Measurements from ENCODE around the gene CXADR. TPM values are rescaled to one million over a fixed set of nuclear protein-coding genes. Genes with fewer than 3 reads are reported as not detected.

The CXADR gene
- total RNA-seq, 1 experiment from 2014 or later, result 119 TPM

GRCh38 chr21:17540530-17540929, 27.7 kb downstream of the CXADR start (continued):
- TF ChIP-seq USF1 (CRISPR knock-in tag; IDR thresholded peaks at IDR 0.05) (no peak), ETV6 (CRISPR knock-in tag; IDR thresholded peaks at IDR 0.05) (no peak)

GRCh38 chr21:17542371-17543011, 29.6 kb downstream of the CXADR start:
- DNase-seq (ENCODE audit: low spot score) (no peak), ATAC-seq (no peak)
- H3K9me3 Mint-ChIP-seq, result peaks cover 9% of the 10 kb centered on the region
- H3K4me1 Mint-ChIP-seq, result peaks cover 61% of the 10 kb centered on the region
- ChIA-PET POLR2A (no interaction called here), CTCF (interaction anchor here (1.3 kb wide), 1 partner anchor 12 kb away, joined by 4 read pairs; no protein-coding TSS in a partner anchor)
- TF ChIP-seq GTF2I (CRISPR knock-in tag; conservative IDR thresholded peaks at IDR 0.05) (no peak), GABPB1 (CRISPR knock-in tag; IDR thresholded peaks at IDR 0.05) (peak; percentile 54; the same call in 1 of the 2 replicates)
- peak overlapping the region; percentile 19; the same call in 1 of the 2 replicates for H3K27ac Mint-ChIP-seq
- H3K27me3 Mint-ChIP-seq (ENCODE audit: low read depth), result no peaks in the 10 kb centered on the region
- H3K4me3 Mint-ChIP-seq, result no peak overlapping the region
- H3K36me3 Mint-ChIP-seq, result peaks cover 30% of the 10 kb centered on the region

- Mint-ChIP-seq H3K9me3 (no peaks in the 10 kb centered on the region), H3K27ac (no peak overlapping the region), H3K36me3 (peaks cover 29% of the 10 kb centered on the region), H3K27me3 (ENCODE audit: low read depth) (no peaks in the 10 kb centered on the region), H3K4me1 (peaks cover 44% of the 10 kb centered on the region), H3K4me3 (no peak overlapping the region)
- no peak for ATAC-seq
- no peak for DNase-seq (ENCODE audit: low spot score)
- CTCF ChIA-PET, result interaction anchor here (0.7 kb wide), 1 partner anchor 14 kb away, joined by 5 read pairs; no protein-coding TSS in a partner anchor
- POLR2A ChIA-PET, result interaction anchor here (0.7 to 1.2 kb wide), 2 partner anchors 23 to 141 kb away, joined by 4 to 6 read pairs; no protein-coding TSS in a partner anchor
- no peak for TF ChIP-seq ZSCAN18 (CRISPR knock-in tag; IDR thresholded peaks at IDR 0.05)
- no peak for TF ChIP-seq GRHL2 (CRISPR knock-in tag; IDR thresholded peaks at IDR 0.05; ENCODE audit: insufficient replicate concordance, severe bottlenecking)
- TF ChIP-seq USF2 (CRISPR knock-in tag; IDR thresholded peaks at IDR 0.05), result no peak
- TF ChIP-seq SP1 (CRISPR knock-in tag; conservative IDR thresholded peaks at IDR 0.05), result no peak
- no peak for TF ChIP-seq FOXJ3 (CRISPR knock-in tag; IDR thresholded peaks at IDR 0.05; ENCODE audit: borderline replicate concordance)
- TF ChIP-seq E2F1 (CRISPR knock-in tag; IDR thresholded peaks at IDR 0.05), result no peak
- no peak for TF ChIP-seq ZBTB43 (CRISPR knock-in tag; IDR thresholded peaks at IDR 0.05)
- TF ChIP-seq HMGA2 (CRISPR knock-in tag; IDR thresholded peaks at IDR 0.05), result no peak
- TF ChIP-seq TCF7 (CRISPR knock-in tag; IDR thresholded peaks at IDR 0.05; ENCODE audit: low read depth), result no peak
- TF ChIP-seq PRRX2 (CRISPR knock-in tag; IDR thresholded peaks at IDR 0.05), result no peak
- TF ChIP-seq FOXP4 (CRISPR knock-in tag; IDR thresholded peaks at IDR 0.05), result no peak
- no peak for TF ChIP-seq ZNF396 (CRISPR knock-in tag; IDR thresholded peaks at IDR 0.05; ENCODE audit: borderline replicate concordance)
- TF ChIP-seq ARID4B (CRISPR knock-in tag; IDR thresholded peaks at IDR 0.05; ENCODE audit: borderline replicate concordance), result no peak
- TF ChIP-seq ERG (CRISPR knock-in tag; IDR thresholded peaks at IDR 0.05), result no peak
Measured at GRCh38 chr21:17545007-17545406, 32.2 kb downstream of the CXADR start.

All from WTC11 (cell line).